Measurements from ENCODE around the gene YAP1. TPM values are rescaled to one million over a fixed set of nuclear protein-coding genes. Genes with fewer than 3 reads are reported as not detected.

The YAP1 gene
- total and polyA plus RNA-seq, 2 of the 4 experiments (the other 2 are of a cell fraction), result 121 to 251 TPM

GRCh38 chr11:102280245-102280833 is 170.1 kb downstream of the YAP1 start:
- peak; percentile 11; the same call in 1 of the 2 replicates for ATAC-seq (ENCODE audit: low read depth)
- H4K20me1 ChIP-seq (ENCODE audit: insufficient read depth, low read length), result no peaks in the 10 kb centered on the region
- H2AK9ac ChIP-seq (replicated peaks; ENCODE audit: low read depth, low read length, poor library complexity), result peak overlapping the region; percentile 47
- H3K4me3 ChIP-seq (ENCODE audit: insufficient read depth, low read depth, low read length), result no peak overlapping the region
- no peak overlapping the region for H3K56ac ChIP-seq (ENCODE audit: extremely low read depth, insufficient read depth, low read length)
- H3K36me3 ChIP-seq (ENCODE audit: control insufficient read depth, insufficient read depth, low read length), result no peaks in the 10 kb centered on the region
- dilution Hi-C loops (cut with HindIII; ENCODE audit: low sequenced_read_pairs, unreplicated experiment), result no loop called here
- H3K79me1 ChIP-seq (ENCODE audit: low read depth in 1 of 2, low read length in 2 of 2), result no peaks in the 10 kb centered on the region
- no peak overlapping the region for H3K27ac ChIP-seq (ENCODE audit: insufficient read depth, low read length)
- H4K5ac ChIP-seq (ENCODE audit: low read depth, low read length), result no peak overlapping the region
- no peak overlapping the region for H3K18ac ChIP-seq (ENCODE audit: low read depth, low read length)
- peak overlapping the region; percentile 16; the same call in 1 of the 2 replicates for H2BK120ac ChIP-seq (ENCODE audit: low read depth, low read length)
- H3K27me3 ChIP-seq (ENCODE audit: control insufficient read depth, insufficient read depth, low read length), result no peaks in the 10 kb centered on the region
- peak overlapping the region; percentile 64 for H2AK5ac ChIP-seq (ENCODE audit: low read depth, low read length)
- H3K4me2 ChIP-seq (ENCODE audit: low read depth, low read length), result peak overlapping the region; percentile 34; the same call in 1 of the 2 replicates
- peaks cover 6% of the 10 kb centered on the region for H3K4me1 ChIP-seq (ENCODE audit: control insufficient read depth, insufficient read depth, low read length)
- no peak overlapping the region for H3K4ac ChIP-seq (ENCODE audit: low read depth, low read length)
- no peak overlapping the region for H2AFZ ChIP-seq (replicated peaks; ENCODE audit: low read length, poor library complexity)
- no peak overlapping the region for H3K9ac ChIP-seq (ENCODE audit: low read depth, low read length)
- POLR2A ChIA-PET (ENCODE audit: unreplicated experiment), result no interaction called here
- no peak for DNase-seq
- no TSS peak for BruUV-seq (replicated peaks)
- intact Hi-C loops (cut with micrococcal nuclease), result loop anchor here (10.0 kb wide), 1 partner anchor 416 kb away; no protein-coding TSS in a partner anchor
- no peaks in the 10 kb centered on the region for H3K9me3 ChIP-seq (ENCODE audit: control insufficient read depth, insufficient read depth, low read length)
- H4K91ac ChIP-seq (ENCODE audit: insufficient read depth, low read depth, low read length), result no peak overlapping the region
- TF ChIP-seq MAFK (IDR thresholded peaks at IDR 0.05; ENCODE audit: low read depth, low read length) (no peak), RAD21 (IDR thresholded peaks at IDR 0.05; ENCODE audit: low read length) (no peak), NFE2L2 (IDR thresholded peaks at IDR 0.05; ENCODE audit: low read depth, low read length) (no peak), MAZ (IDR thresholded peaks at IDR 0.05; ENCODE audit: borderline replicate concordance, low read depth, low read length) (no peak), CHD1 (IDR thresholded peaks at IDR 0.05; ENCODE audit: low read depth, low read length) (no peak), ELK1 (IDR thresholded peaks at IDR 0.05; ENCODE audit: borderline replicate concordance, low read depth, low read length) (no peak), CEBPB (IDR thresholded peaks at IDR 0.05; ENCODE audit: low read depth, low read length) (no peak), SMC3 (IDR thresholded peaks at IDR 0.05; ENCODE audit: low read depth, low read length) (no peak), BHLHE40 (IDR thresholded peaks at IDR 0.05; ENCODE audit: low read depth, low read length) (no peak), FOS (IDR thresholded peaks at IDR 0.05; ENCODE audit: low read depth, low read length) (no peak)
- WGBS, 2 experiments (ENCODE audit: extremely low coverage in 2 of 2, insufficient read length in 1 of 2), result no CpG with 5 or more reads among the region's 4 CpGs
- CTCF ChIA-PET, result interaction anchor here (0.6 to 2.8 kb wide), 4 partner anchors 9 to 480 kb away, joined by 3 to 14 read pairs (median 6); no protein-coding TSS in a partner anchor
- no peak overlapping the region for H3K14ac ChIP-seq (replicated peaks; ENCODE audit: low read depth, low read length)
- peaks cover 5% of the 10 kb centered on the region; the same call in 1 of the 2 replicates for H3K9me1 ChIP-seq (ENCODE audit: insufficient read depth, low read length)
- H3K23ac ChIP-seq (ENCODE audit: low read depth, low read length), result no peak overlapping the region; the same call in 1 of the 2 replicates
- H2BK20ac ChIP-seq (ENCODE audit: low read depth, low read length), result no peak overlapping the region
- no peak overlapping the region for H2BK15ac ChIP-seq (ENCODE audit: low read depth, low read length)
- no peak overlapping the region for H2BK5ac ChIP-seq (ENCODE audit: low read depth, low read length, poor library complexity, severe bottlenecking)
- in situ Hi-C loops (cut with MboI; ENCODE audit: low sequenced_read_pairs), result loop anchor here (25.0 kb wide), 1 partner anchor 107 kb away; no protein-coding TSS in a partner anchor
- H4K8ac ChIP-seq (ENCODE audit: low read depth in 2 of 2, low read length in 2 of 2), result no peak overlapping the region
